Mucosa of stomach (tissue), 1 donor: ENCODE measurements around the gene TBCD.

ENCODE experiments used
- H3K27me3 ChIP-seq: one replicate; pipeline ENCODE4 v1.7.0; 2013; ENCODE audit warnings: mild to moderate bottlenecking, low read length; ENCODE audit not compliant: control insufficient read depth, insufficient read depth
- H3K36me3 ChIP-seq: one replicate; pipeline ENCODE4 v1.7.0; 2013; ENCODE audit warnings: low read length; ENCODE audit not compliant: control insufficient read depth, insufficient read depth
- H3K4me1 ChIP-seq: one replicate; pipeline ENCODE4 v1.7.0; 2013; ENCODE audit warnings: mild to moderate bottlenecking, low read length; ENCODE audit not compliant: control insufficient read depth, insufficient read depth
- H3K4me3 ChIP-seq: one replicate; pipeline ENCODE4 v1.7.0; 2013; ENCODE audit warnings: low read length
- H3K9ac ChIP-seq: one replicate; pipeline ENCODE4 v1.7.0; 2013; ENCODE audit warnings: mild to moderate bottlenecking, low read length, moderate library complexity
- H3K9me3 ChIP-seq: one replicate; pipeline ENCODE4 v1.7.0; 2013; ENCODE audit warnings: mild to moderate bottlenecking, low read length, moderate library complexity; ENCODE audit not compliant: control insufficient read depth
- donor health status: Pancreatic carcinoma.

TBCD gene

GRCh38 chr17:82913304-82914043 is 161.6 kb downstream of the TBCD start:
- peaks cover 12% of the 10 kb centered on the region for H3K4me1 ChIP-seq
- H3K36me3 ChIP-seq: no peaks in the 10 kb centered on the region
- H3K27me3 ChIP-seq: no peaks in the 10 kb centered on the region
- H3K4me3 ChIP-seq: no peak overlapping the region
- no peaks in the 10 kb centered on the region for H3K9me3 ChIP-seq
- H3K9ac ChIP-seq: no peak overlapping the region

- no peak overlapping the region for H3K9ac ChIP-seq
- H3K4me3 ChIP-seq: no peak overlapping the region
- H3K9me3 ChIP-seq: no peaks in the 10 kb centered on the region
- no peaks in the 10 kb centered on the region for H3K36me3 ChIP-seq
- no peaks in the 10 kb centered on the region for H3K27me3 ChIP-seq
- peaks cover 9% of the 10 kb centered on the region for H3K4me1 ChIP-seq
Observed at GRCh38 chr17:82914375-82914774, 162.5 kb downstream of the TBCD start.

GRCh38 chr17:82915010-82915756 is 163.3 kb downstream of the TBCD start:
- H3K36me3 ChIP-seq: no peaks in the 10 kb centered on the region
- peaks cover 1% of the 10 kb centered on the region for H3K4me1 ChIP-seq
- H3K9ac ChIP-seq: no peak overlapping the region
- H3K9me3 ChIP-seq: no peaks in the 10 kb centered on the region
- H3K4me3 ChIP-seq: no peak overlapping the region
- H3K27me3 ChIP-seq: no peaks in the 10 kb centered on the region

GRCh38 chr17:82915757-82916027 is 163.8 kb downstream of the TBCD start:
- Histone ChIP-seq H3K36me3 (no peaks in the 10 kb centered on the region), H3K27me3 (no peaks in the 10 kb centered on the region), H3K4me3 (no peak overlapping the region), H3K9ac (no peak overlapping the region), H3K4me1 (no peaks in the 10 kb centered on the region), H3K9me3 (no peaks in the 10 kb centered on the region)

- Histone ChIP-seq H3K4me1 (peaks cover 3% of the 10 kb centered on the region), H3K4me3 (no peak overlapping the region), H3K36me3 (no peaks in the 10 kb centered on the region), H3K27me3 (no peaks in the 10 kb centered on the region), H3K9me3 (no peaks in the 10 kb centered on the region), H3K9ac (no peak overlapping the region)
Observed at GRCh38 chr17:82917699-82918345, 166.0 kb downstream of the TBCD start.

GRCh38 chr17:82918508-82918907 is 166.6 kb downstream of the TBCD start:
- Histone ChIP-seq H3K9ac (no peak overlapping the region), H3K4me3 (no peak overlapping the region), H3K27me3 (no peaks in the 10 kb centered on the region), H3K36me3 (no peaks in the 10 kb centered on the region), H3K9me3 (no peaks in the 10 kb centered on the region), H3K4me1 (peaks cover 3% of the 10 kb centered on the region)

- Histone ChIP-seq H3K9me3 (no peaks in the 10 kb centered on the region), H3K9ac (no peak overlapping the region), H3K36me3 (peaks cover 2% of the 10 kb centered on the region), H3K4me3 (no peak overlapping the region), H3K4me1 (peaks cover 3% of the 10 kb centered on the region), H3K27me3 (no peaks in the 10 kb centered on the region)
Observed at GRCh38 chr17:82920150-82920549, 168.3 kb downstream of the TBCD start.

- Histone ChIP-seq H3K36me3 (peaks cover 4% of the 10 kb centered on the region), H3K27me3 (no peaks in the 10 kb centered on the region), H3K4me1 (peaks cover 3% of the 10 kb centered on the region), H3K9ac (no peak overlapping the region), H3K4me3 (no peak overlapping the region), H3K9me3 (no peaks in the 10 kb centered on the region)
Observed at GRCh38 chr17:82920715-82921114, 168.8 kb downstream of the TBCD start.

GRCh38 chr17:82921426-82921825 is 169.6 kb downstream of the TBCD start:
- Histone ChIP-seq H3K4me1 (peaks cover 3% of the 10 kb centered on the region), H3K9me3 (no peaks in the 10 kb centered on the region), H3K9ac (no peak overlapping the region), H3K4me3 (no peak overlapping the region), H3K36me3 (peaks cover 4% of the 10 kb centered on the region), H3K27me3 (no peaks in the 10 kb centered on the region)

GRCh38 chr17:82922646-82923045 is 170.8 kb downstream of the TBCD start:
- Histone ChIP-seq H3K4me3 (no peak overlapping the region), H3K9me3 (no peaks in the 10 kb centered on the region), H3K36me3 (peaks cover 4% of the 10 kb centered on the region), H3K9ac (no peak overlapping the region), H3K27me3 (no peaks in the 10 kb centered on the region), H3K4me1 (peaks cover 3% of the 10 kb centered on the region)

GRCh38 chr17:82923366-82924113 is 171.7 kb downstream of the TBCD start:
- Histone ChIP-seq H3K36me3 (peaks cover 4% of the 10 kb centered on the region), H3K4me3 (no peak overlapping the region), H3K9ac (no peak overlapping the region), H3K27me3 (no peaks in the 10 kb centered on the region), H3K9me3 (no peaks in the 10 kb centered on the region), H3K4me1 (peaks cover 3% of the 10 kb centered on the region)

GRCh38 chr17:82924214-82924613 is 172.3 kb downstream of the TBCD start:
- peaks cover 3% of the 10 kb centered on the region for H3K4me1 ChIP-seq
- H3K9ac ChIP-seq: no peak overlapping the region
- no peaks in the 10 kb centered on the region for H3K9me3 ChIP-seq
- H3K36me3 ChIP-seq: peaks cover 4% of the 10 kb centered on the region
- no peak overlapping the region for H3K4me3 ChIP-seq
- H3K27me3 ChIP-seq: no peaks in the 10 kb centered on the region
